ENCODE results near the gene FHOD3. TPM values are rescaled to one million over a fixed set of nuclear protein-coding genes. Genes with fewer than 3 reads are reported as not detected.

Gene FHOD3
- total and polyA plus RNA-seq, 4 donors, result 6.2 to 42.0 (median 20.4) TPM

DNA sequence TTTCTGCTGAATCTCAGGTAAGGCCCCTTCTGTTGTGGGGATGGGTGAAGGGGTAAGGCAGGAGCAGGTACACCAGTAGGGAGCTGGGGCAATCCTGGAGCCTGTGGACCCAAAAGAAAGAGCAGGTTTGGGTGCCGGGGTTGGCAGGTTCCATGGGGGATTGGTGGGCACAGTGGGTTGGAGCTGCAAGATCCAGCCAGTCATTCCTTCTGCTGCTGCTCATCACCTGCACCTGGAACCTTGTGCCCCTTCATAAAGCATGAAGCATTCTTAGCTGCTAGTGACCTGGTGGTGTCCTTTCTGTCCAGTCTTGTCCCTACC, 24.9 kb downstream of the FHOD3 start:
- Histone ChIP-seq H3K9me3 (ENCODE audit: control insufficient read depth, low read length) (no peaks in the 10 kb centered on the region), H3K27me3 (ENCODE audit: control insufficient read depth in 1 of 2, insufficient read depth in 2 of 2, low read length in 1 of 2) (no peaks in the 10 kb centered on the region), H3K4me1 (ENCODE audit: control insufficient read depth in 1 of 2, insufficient read depth in 2 of 2, low read length in 2 of 2) (peaks cover 0 to 2% of the 10 kb centered on the region in 2 donors), H3K27ac (ENCODE audit: low read depth in 1 of 2, low read length in 2 of 2) (no peak overlapping the region), H3K4me3 (ENCODE audit: low read length in 2 of 2) (no peak overlapping the region), H3K36me3 (ENCODE audit: control insufficient read depth in 1 of 2, insufficient read depth in 2 of 2, low read length in 1 of 2) (no peaks in the 10 kb centered on the region)
- ATAC-seq (ENCODE audit: low FRiP score) (no peak), DNase-seq (no peak)
- intact Hi-C loops (cut with DNase I), result no loop called here
- 100% methylated on average over 1 of the region's 1 CpG for WGBS, 2 donors

DNA sequence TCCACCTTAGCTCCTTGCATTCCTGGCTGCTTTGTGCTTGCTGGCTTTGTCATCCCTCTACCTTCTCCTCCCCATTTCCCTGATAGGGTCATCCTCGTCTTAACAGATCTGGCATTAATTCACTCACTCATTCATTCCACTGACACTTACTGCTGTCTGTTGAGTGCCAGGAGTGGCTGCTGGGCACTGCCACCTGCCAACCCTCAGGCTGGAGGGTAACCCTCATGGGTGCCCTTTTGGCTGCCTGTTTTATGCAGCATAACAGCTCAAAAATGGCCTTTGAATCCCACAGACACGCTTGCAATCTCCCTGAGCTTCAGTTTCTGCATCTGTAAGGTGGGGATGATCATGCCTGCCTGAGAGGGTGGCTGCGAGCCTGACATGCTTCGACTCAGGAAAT, 25.2 kb downstream of the FHOD3 start:
- Histone ChIP-seq H3K36me3 (ENCODE audit: control insufficient read depth in 1 of 2, insufficient read depth in 2 of 2, low read length in 1 of 2) (no peaks in the 10 kb centered on the region), H3K9me3 (ENCODE audit: control insufficient read depth, low read length) (no peaks in the 10 kb centered on the region), H3K27me3 (ENCODE audit: control insufficient read depth in 1 of 2, insufficient read depth in 2 of 2, low read length in 1 of 2) (no peaks in the 10 kb centered on the region), H3K4me1 (ENCODE audit: control insufficient read depth in 1 of 2, insufficient read depth in 2 of 2, low read length in 2 of 2) (peaks cover 0 to 2% of the 10 kb centered on the region in 2 donors), H3K27ac (ENCODE audit: low read depth in 1 of 2, low read length in 2 of 2) (no peak overlapping the region), H3K4me3 (ENCODE audit: low read length in 2 of 2) (no peak overlapping the region)
- no peak for ATAC-seq (ENCODE audit: low FRiP score)
- intact Hi-C loops (cut with DNase I), result no loop called here
- WGBS, 2 donors, result 85 to 86% methylated on average over 4 of the region's 4 CpGs
- no peak for DNase-seq

DNA sequence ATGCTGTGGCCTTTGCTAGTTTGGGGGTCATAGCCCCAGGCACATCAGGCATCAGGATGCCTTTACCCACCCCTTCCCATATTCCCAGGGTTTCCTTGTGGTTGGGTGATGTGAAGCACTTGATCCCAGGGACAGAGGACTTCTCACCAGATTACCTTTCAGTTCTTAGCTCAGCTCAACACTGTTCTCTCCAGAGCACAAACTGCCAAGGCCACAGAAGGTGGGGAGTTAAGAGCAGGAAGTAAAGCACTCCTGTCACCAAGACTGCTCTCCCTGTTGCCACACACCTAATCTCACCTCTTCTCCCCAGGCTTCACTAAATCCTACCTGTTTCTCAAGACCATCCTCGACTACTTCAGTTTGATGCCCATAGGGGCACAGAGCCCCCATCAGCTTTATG, 25.9 kb downstream of the FHOD3 start:
- no peak overlapping the region for H3K4me3 ChIP-seq (ENCODE audit: low read length in 2 of 2)
- H3K36me3 ChIP-seq (ENCODE audit: control insufficient read depth in 1 of 2, insufficient read depth in 2 of 2, low read length in 1 of 2), result no peaks in the 10 kb centered on the region
- no peaks in the 10 kb centered on the region for H3K9me3 ChIP-seq (ENCODE audit: control insufficient read depth, low read length)
- DNase-seq, result no peak
- H3K27ac ChIP-seq (ENCODE audit: low read depth in 1 of 2, low read length in 2 of 2), result no peak overlapping the region
- H3K27me3 ChIP-seq (ENCODE audit: control insufficient read depth in 1 of 2, insufficient read depth in 2 of 2, low read length in 1 of 2), result no peaks in the 10 kb centered on the region
- H3K4me1 ChIP-seq (ENCODE audit: control insufficient read depth in 1 of 2, insufficient read depth in 2 of 2, low read length in 2 of 2), result peaks cover 0 to 2% of the 10 kb centered on the region in 2 donors
- WGBS, 2 donors, result 87 to 96% methylated on average over 1 of the region's 1 CpG
- no peak for ATAC-seq (ENCODE audit: low FRiP score)
- intact Hi-C loops (cut with DNase I), result no loop called here

DNA sequence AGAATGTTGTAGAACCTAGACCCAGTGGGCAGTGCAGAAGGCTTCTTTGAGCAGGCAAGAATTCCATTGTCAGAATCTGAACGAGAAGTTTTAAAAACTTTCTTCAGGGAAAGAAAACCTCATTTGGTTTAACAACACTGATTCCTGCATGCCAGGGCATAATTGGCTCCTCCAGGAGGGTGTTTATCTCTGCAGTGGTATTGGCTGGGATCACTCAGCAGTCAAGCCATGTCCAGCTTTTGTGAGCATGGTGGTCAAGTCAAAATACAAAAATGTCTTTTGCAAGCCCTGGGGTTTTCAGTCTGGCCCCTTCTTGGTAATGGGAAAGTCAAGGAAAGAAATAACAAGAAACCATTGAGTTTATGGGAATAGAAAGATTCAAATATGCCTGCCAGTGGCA, 28.3 kb downstream of the FHOD3 start:
- DNase-seq, result no peak
- Histone ChIP-seq H3K4me1 (ENCODE audit: control insufficient read depth in 1 of 2, insufficient read depth in 2 of 2, low read length in 2 of 2) (peaks cover 0 to 2% of the 10 kb centered on the region in 2 donors), H3K36me3 (ENCODE audit: control insufficient read depth in 1 of 2, insufficient read depth in 2 of 2, low read length in 1 of 2) (no peaks in the 10 kb centered on the region), H3K9me3 (ENCODE audit: control insufficient read depth, low read length) (no peaks in the 10 kb centered on the region), H3K27ac (ENCODE audit: low read depth in 1 of 2, low read length in 2 of 2) (no peak overlapping the region), H3K4me3 (ENCODE audit: low read length in 2 of 2) (no peak overlapping the region), H3K27me3 (ENCODE audit: control insufficient read depth in 1 of 2, insufficient read depth in 2 of 2, low read length in 1 of 2) (no peaks in the 10 kb centered on the region)
- 7 to 19% methylated on average over 1 of the region's 1 CpG for WGBS, 2 donors
- ATAC-seq (ENCODE audit: low FRiP score), result no peak
- intact Hi-C loops (cut with DNase I), result no loop called here

DNA sequence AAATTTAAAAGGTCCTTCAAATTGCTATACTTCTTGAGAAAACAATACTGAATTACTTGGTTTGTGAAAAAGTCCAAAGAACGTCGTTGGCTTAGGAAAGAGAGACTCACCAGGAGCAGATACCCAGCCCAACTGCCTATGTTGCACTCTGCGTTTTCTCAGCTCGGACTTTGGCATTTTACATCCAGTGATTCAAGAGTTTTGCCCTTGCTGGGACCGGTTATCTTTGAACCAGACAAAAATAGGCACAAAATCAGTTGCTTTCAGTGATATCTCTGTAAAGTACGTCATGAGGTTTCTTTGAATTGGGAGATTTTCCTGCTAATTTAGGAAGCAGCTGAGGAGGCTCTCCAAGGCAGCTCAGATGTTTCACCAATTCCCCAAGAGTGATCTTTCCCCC, 29.3 kb downstream of the FHOD3 start:
- H3K27me3 ChIP-seq (ENCODE audit: control insufficient read depth in 1 of 2, insufficient read depth in 2 of 2, low read length in 1 of 2), result no peaks in the 10 kb centered on the region
- no peak overlapping the region for H3K4me3 ChIP-seq (ENCODE audit: low read length in 2 of 2)
- ATAC-seq (ENCODE audit: low FRiP score) (no peak), DNase-seq (no peak)
- intact Hi-C loops (cut with DNase I), result no loop called here
- no peaks in the 10 kb centered on the region for H3K9me3 ChIP-seq (ENCODE audit: control insufficient read depth, low read length)
- 39 to 54% methylated on average over 6 of the region's 6 CpGs for WGBS, 2 donors
- H3K36me3 ChIP-seq (ENCODE audit: control insufficient read depth in 1 of 2, insufficient read depth in 2 of 2, low read length in 1 of 2), result no peaks in the 10 kb centered on the region
- H3K27ac ChIP-seq (ENCODE audit: low read depth in 1 of 2, low read length in 2 of 2), result no peak overlapping the region
- peaks cover 0 to 2% of the 10 kb centered on the region in 2 donors for H3K4me1 ChIP-seq (ENCODE audit: control insufficient read depth in 1 of 2, insufficient read depth in 2 of 2, low read length in 2 of 2)

DNA sequence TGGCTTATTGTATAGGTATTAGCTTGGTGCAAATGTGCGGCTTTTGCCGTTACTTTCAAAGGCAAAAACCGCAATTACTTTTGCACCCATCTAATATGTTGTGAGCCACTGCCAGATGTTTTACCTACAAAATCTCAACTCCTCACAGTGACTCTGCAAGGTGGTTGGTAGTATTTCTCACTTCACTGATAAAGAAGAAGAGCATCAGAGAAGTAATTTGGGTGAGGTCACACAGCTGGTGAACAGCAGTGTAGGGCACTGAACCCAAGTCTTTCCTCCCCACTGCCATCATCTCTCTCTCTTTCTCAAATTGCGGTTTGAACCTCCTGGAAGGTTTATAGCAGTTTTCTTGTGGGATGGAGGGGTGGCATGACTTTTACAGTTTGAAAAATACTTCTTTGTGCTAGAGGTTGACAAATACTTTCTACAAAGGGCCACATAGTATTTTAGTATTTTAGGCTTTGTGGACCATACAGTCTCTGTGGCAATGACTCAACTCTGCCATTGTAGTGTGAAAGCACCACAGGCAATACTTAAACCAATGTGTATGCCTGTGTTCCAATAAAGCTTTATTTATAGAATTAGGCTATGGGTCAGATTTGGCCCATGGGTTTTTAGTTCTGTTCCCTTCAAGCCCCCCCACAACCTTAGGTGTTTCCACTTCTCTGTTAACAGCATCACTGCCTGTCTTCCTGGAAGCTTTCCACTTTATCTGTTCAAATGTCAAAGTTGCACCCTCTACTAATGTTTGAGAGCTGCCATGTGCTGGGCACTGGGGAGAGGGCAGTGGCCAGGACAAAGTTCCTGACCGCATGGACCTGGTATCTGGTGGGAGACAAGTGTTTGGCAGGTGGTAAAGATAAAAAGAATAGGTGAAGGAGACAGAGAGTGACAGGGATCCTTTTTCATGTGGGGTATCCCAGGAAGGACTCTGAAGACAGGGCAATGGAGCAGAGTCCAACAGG, 30.1 kb downstream of the FHOD3 start:
- no peak for DNase-seq
- intact Hi-C loops (cut with DNase I), result no loop called here
- Histone ChIP-seq H3K27me3 (ENCODE audit: control insufficient read depth in 1 of 2, insufficient read depth in 2 of 2, low read length in 1 of 2) (no peaks in the 10 kb centered on the region), H3K9me3 (ENCODE audit: control insufficient read depth, low read length) (no peaks in the 10 kb centered on the region), H3K27ac (ENCODE audit: low read depth in 1 of 2, low read length in 2 of 2) (no peak overlapping the region), H3K4me1 (ENCODE audit: control insufficient read depth in 1 of 2, insufficient read depth in 2 of 2, low read length in 2 of 2) (peaks cover 0 to 2% of the 10 kb centered on the region in 2 donors), H3K36me3 (ENCODE audit: control insufficient read depth in 1 of 2, insufficient read depth in 2 of 2, low read length in 1 of 2) (no peaks in the 10 kb centered on the region), H3K4me3 (ENCODE audit: low read length in 2 of 2) (no peak overlapping the region)
- no peak for ATAC-seq (ENCODE audit: low FRiP score)
- 77 to 78% methylated on average over 5 of the region's 5 CpGs for WGBS, 2 donors

DNA sequence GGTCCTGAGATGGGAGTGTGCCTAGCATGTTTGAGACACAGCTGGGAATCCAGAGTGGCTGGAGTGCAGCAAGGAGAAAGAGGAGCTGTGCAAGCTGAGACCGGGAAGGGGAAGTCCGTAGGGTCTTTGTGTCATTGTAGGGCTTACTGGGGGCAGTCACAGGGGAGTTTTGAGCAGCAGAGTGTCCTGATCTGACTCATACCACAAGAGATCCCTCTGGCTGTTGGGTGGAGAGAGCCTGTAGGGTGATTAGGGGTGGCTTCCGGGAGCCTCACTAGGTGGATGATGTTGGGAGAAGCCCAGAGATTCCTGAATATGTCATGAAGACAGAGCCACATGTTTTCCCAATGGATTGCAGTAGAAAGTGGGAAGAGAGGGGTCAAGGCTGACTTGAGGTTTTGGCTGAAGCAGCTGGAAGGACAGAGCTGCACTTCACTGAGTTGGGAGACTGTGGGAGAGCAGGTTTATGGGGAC, 30.9 kb downstream of the FHOD3 start:
- no peak overlapping the region for H3K27ac ChIP-seq (ENCODE audit: low read depth in 1 of 2, low read length in 2 of 2)
- no peaks in the 10 kb centered on the region for H3K27me3 ChIP-seq (ENCODE audit: control insufficient read depth in 1 of 2, insufficient read depth in 2 of 2, low read length in 1 of 2)
- intact Hi-C loops (cut with DNase I), result no loop called here
- 93% methylated on average over 3 of the region's 3 CpGs for WGBS, 2 donors
- H3K36me3 ChIP-seq (ENCODE audit: control insufficient read depth in 1 of 2, insufficient read depth in 2 of 2, low read length in 1 of 2), result no peaks in the 10 kb centered on the region
- H3K4me3 ChIP-seq (ENCODE audit: low read length in 2 of 2), result no peak overlapping the region
- H3K4me1 ChIP-seq (ENCODE audit: control insufficient read depth in 1 of 2, insufficient read depth in 2 of 2, low read length in 2 of 2), result peaks cover 0 to under 1% of the 10 kb centered on the region in 2 donors
- no peaks in the 10 kb centered on the region for H3K9me3 ChIP-seq (ENCODE audit: control insufficient read depth, low read length)
- ATAC-seq (ENCODE audit: low FRiP score) (no peak), DNase-seq (no peak)

DNA sequence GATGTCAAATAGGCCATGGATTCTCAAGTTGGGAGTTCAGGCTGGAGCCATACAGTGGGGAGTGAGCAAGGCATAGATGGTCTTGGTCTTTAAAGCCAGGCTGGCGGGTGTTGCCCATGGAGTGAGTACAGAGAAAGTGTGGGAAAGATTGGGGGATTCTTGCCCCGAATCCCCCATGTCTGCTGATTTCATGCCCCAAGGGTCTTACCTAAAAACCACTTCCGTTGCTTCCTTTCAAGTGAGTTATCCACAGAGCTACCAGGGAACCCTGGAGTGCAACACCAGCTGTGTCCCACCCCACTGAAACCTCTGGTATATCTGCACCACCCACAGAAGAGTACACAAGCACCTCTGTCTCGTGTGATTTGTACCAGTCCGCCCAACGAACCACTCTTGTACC, 31.4 kb downstream of the FHOD3 start:
- Histone ChIP-seq H3K9me3 (ENCODE audit: control insufficient read depth, low read length) (no peaks in the 10 kb centered on the region), H3K27me3 (ENCODE audit: control insufficient read depth in 1 of 2, insufficient read depth in 2 of 2, low read length in 1 of 2) (no peaks in the 10 kb centered on the region), H3K4me3 (ENCODE audit: low read length in 2 of 2) (no peak overlapping the region), H3K4me1 (ENCODE audit: control insufficient read depth in 1 of 2, insufficient read depth in 2 of 2, low read length in 2 of 2) (no peaks in the 10 kb centered on the region), H3K36me3 (ENCODE audit: control insufficient read depth in 1 of 2, insufficient read depth in 2 of 2, low read length in 1 of 2) (no peaks in the 10 kb centered on the region), H3K27ac (ENCODE audit: low read depth in 1 of 2, low read length in 2 of 2) (no peak overlapping the region)
- intact Hi-C loops (cut with DNase I), result no loop called here
- 96 to 97% methylated on average over 6 of the region's 6 CpGs for WGBS, 2 donors
- ATAC-seq (ENCODE audit: low FRiP score), result no peak
- no peak for DNase-seq
